Motor neuron (in vitro differentiated cells): ENCODE measurements around the gene TTYH3. TPM values are rescaled to one million over a fixed set of nuclear protein-coding genes. Genes with fewer than 3 reads are reported as not detected.
A peak's percentile ranks its signal among the peaks of the same experiment; 100 is the strongest.
"Not testable (repeated sequence)": the region's sequence is repeated elsewhere in the genome, so short reads cannot be mapped to it uniquely, and the experiment has no call there.

Experiments
- ATAC-seq, 8 experiments: fragments of 200-7000 bp; cut with Tn5 transposase; replicated peaks in 6 of 8; 2 replicates each; pipeline ENCODE4 v1.8.0; 2021; ENCODE audit warnings: mild to moderate bottlenecking in 8 of 8, moderate library complexity in 8 of 8
- H3K27ac ChIP-seq, 2 donors: fragments of 250-450 bp; sonication (Bioruptor Pico); 2 replicates each; pipeline ENCODE4 v1.9.0; 2021; ENCODE audit warnings: antibody characterized with exemption in 2 of 2, mild to moderate bottlenecking in 2 of 2, moderate library complexity in 1 of 2
- H3K4me1 ChIP-seq, 2 donors: fragments of 250-450 bp; sonication (Bioruptor Pico); replicated peaks in 1 of 2; 2 replicates each; pipeline ENCODE4 v1.6.1; 2021; ENCODE audit warnings: antibody characterized with exemption in 2 of 2, mild to moderate bottlenecking in 2 of 2, moderate library complexity in 1 of 2
- H3K4me3 ChIP-seq, 5 donors: fragments of 250-450 bp; sonication (Bioruptor Pico); 2 replicates each; pipeline ENCODE4 v1.9.0; 2021; ENCODE audit warnings: antibody characterized with exemption in 5 of 5, mild to moderate bottlenecking in 5 of 5, moderate library complexity in 4 of 5
- WGBS, 10 experiments: fragments of 450-650 bp; shearing (Covaris generic); methylation state at CpG; one replicate each; pipeline ENCODE4 v1.0.0; 2022; 5-methylcytosine and 5-hydroxymethylcytosine counted together
- in situ Hi-C, 9 experiments: fragments of 400-800 bp; cut with MboI; loops; one replicate each; pipeline ENCODE4 v1.15.0; 2021; ENCODE audit warnings: low sequenced_read_pairs in 9 of 9, low pct_unique_long_range_greater_than_20kb in 2 of 9; ENCODE audit not compliant: unreplicated experiment in 9 of 9
- total RNA-seq, 8 experiments: library from RNA; unstranded; fragments of 300-600 nt; gene quantifications; 2 replicates each; pipeline versions ENCODE4 v1.2.3 to v1.2.4, GENCODE V29; 2022

TTYH3 gene
- total RNA-seq, 8 experiments from 2014 or later = 9.6 to 71.1 (median 37.5) TPM

GRCh38 chr7:2689951-2690705, 58.3 kb downstream of the TTYH3 start:
- WGBS, 10 experiments = 63 to 87% (median 80%) methylated on average over 1 to 12 of the region's 23 CpGs; no CpG with 5 or more reads in 4 of the 10 experiments
- in situ Hi-C loops = no loop called here
- H3K4me1 ChIP-seq = peaks cover 5 to 10% of the 10 kb centered on the region in 2 donors
- H3K4me3 ChIP-seq = no peak overlapping the region
- ATAC-seq = no peak
- no peak overlapping the region for H3K27ac ChIP-seq

DNA sequence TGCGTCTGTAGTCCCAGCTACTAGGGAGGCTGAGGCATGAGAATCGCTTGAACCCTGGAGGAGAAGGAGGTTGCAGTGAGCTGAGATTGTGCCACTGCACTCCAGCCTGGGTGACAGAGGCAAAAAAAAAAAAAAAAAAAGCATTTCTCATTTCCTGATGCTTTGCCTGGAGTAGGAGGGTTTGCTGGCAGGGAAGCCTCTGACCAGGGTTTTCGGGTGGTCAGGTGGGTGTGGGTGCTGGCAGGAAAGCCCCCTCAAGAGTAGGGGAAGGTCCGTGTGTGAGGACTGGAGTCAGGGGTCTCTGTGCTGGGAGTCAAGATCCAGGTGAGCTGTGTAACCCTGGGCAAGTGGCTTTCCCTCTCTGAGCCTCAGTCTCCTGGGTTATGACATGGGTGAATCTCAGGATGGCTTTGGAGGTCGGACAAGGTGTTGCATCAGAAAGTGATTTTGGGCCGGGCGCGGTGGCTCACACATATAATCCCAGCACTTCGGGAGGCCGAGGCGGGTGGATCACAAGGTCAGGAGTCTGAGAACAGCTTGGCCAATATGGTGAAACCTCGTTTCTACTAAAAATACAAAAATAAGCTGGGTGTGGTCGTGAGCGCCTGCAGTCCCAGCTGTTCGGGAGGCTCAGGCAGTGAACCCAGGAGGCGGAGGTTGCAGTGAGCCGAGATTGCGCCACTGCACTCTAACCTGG, 59.4 kb downstream of the TTYH3 start:
- no peak for ATAC-seq
- no peak overlapping the region for H3K4me3 ChIP-seq
- WGBS, 10 experiments = 20 to 100% (median 84%) methylated on average over 1 to 14 of the region's 18 CpGs; no CpG with 5 or more reads in 2 of the 10 experiments
- in situ Hi-C loops = no loop called here
- H3K4me1 ChIP-seq = peaks cover 5 to 10% of the 10 kb centered on the region in 2 donors
- no peak overlapping the region for H3K27ac ChIP-seq

DNA sequence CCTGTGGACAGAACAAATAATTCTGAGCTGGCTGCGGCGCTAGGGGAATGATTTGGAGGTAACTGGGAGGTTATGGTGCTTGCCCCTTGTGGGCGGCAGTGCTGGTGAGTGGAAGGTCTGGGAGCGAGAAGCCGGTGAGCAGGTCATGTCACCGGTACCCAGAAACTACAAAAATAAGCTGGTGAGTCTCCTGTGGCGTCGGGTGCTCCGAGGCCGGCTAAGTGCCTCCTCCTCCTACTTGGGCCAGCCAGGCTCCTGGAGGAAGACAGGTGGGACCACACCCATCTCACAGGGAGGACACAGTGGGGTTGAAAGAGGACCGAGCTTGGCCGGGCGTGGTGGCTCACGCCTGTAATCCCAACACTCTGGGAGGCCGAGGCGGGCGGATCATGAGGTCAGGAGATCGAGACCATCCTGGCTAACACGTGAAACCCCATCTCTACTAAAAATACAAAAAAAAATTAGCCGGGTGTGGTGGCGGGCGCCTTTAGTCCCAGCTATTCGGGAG, 60.2 kb downstream of the TTYH3 start:
- H3K27ac ChIP-seq, in situ Hi-C loops, H3K4me1 ChIP-seq, ATAC-seq, H3K4me3 ChIP-seq: not testable (repeated sequence)
- WGBS, 10 experiments = 81 to 100% (median 91%) methylated on average over 1 to 9 of the region's 23 CpGs; no CpG with 5 or more reads in 3 of the 10 experiments

DNA sequence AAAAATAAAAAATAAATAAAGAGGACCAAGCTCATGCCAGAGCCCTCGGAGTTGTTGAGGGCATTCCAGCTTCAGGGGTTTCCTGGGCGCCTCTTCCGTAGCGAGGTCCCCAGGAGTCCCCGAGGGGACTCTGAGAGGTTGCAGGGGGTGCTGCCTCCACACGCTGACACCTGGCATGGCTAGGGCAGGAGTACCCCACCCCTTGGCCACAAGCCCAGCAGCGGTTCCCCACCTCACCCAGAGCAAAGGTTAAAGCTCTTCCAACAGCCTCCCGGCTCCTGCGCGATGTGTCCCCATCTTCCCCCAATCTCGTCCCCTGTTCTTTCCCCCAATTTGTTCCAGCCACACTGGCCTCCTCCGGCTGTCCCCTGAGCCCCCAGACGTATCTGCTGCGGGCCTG, 60.8 kb downstream of the TTYH3 start:
- ATAC-seq = no peak
- in situ Hi-C loops = no loop called here
- WGBS, 10 experiments = 78 to 100% methylated on average over 1 to 3 of the region's 14 CpGs; no CpG with 5 or more reads in 8 of the 10 experiments

DNA sequence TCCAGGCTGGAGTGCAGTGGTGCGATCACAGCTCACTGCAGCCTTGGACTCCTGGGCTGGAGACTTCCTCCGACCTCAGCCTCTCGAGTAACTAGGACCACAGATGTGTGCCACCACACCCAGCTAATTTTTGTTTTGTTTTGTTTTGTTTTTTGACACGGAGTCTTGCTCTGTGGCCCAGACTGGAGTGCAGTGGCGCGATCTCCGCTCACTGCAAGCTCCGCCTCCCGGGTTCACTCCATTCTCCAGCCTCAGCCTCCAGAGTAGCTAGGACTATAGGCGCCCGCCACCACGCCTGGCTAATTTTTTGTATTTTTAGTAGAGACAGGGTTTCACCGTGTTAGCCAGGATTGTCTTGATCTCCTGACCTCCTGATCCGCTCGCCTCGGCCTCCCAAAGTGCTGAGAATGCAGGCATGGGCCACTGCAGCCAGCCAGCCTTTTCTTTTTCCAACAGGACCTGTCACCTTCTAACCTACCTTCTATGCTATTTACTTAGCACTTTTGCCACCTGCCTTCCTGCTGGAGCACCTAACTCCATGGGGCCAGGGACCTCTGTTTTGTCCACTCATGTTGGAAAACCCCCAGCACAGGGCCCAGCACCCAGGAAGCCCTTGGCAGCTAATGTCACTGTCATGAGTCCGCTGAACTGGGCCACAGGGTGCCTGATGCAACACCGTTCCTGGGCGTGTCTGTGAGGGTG, 61.8 kb downstream of the TTYH3 start:
- H3K4me3 ChIP-seq, H3K27ac ChIP-seq, H3K4me1 ChIP-seq, in situ Hi-C loops: not testable (repeated sequence)
- WGBS, 10 experiments = 82 to 100% (median 94%) methylated on average over 1 to 14 of the region's 19 CpGs; no CpG with 5 or more reads in 2 of the 10 experiments
- ATAC-seq = peak in 1 of 8 experiments; percentile 21

More for the DNA sequence above, 60.8 kb downstream of the TTYH3 start:
- H3K4me1 ChIP-seq = peaks cover 5 to 9% of the 10 kb centered on the region in 2 donors
- no peak overlapping the region for H3K4me3 ChIP-seq
- H3K27ac ChIP-seq = no peak overlapping the region

- in situ Hi-C loops, ATAC-seq: not testable (repeated sequence)
- 90 to 100% (median 91%) methylated on average over 2 to 5 of the region's 8 CpGs; no CpG with 5 or more reads in 6 of the 10 experiments for WGBS, 10 experiments
Measured at GRCh38 chr7:2694122-2694436, 62.3 kb downstream of the TTYH3 start.

GRCh38 chr7:2698581-2699288, 66.9 kb downstream of the TTYH3 start:
- H3K27ac ChIP-seq = no peak overlapping the region
- WGBS, 10 experiments = 20 to 100% (median 82%) methylated on average over 1 to 14 of the region's 18 CpGs
- in situ Hi-C loops = no loop called here
- no peak for ATAC-seq
- no peak overlapping the region for H3K4me3 ChIP-seq
- H3K4me1 ChIP-seq = peaks cover 0 to 3% of the 10 kb centered on the region in 2 donors

More at GRCh38 chr7:2694122-2694436, 62.3 kb downstream of the TTYH3 start:
- H3K4me1 ChIP-seq, H3K4me3 ChIP-seq, H3K27ac ChIP-seq: not testable (repeated sequence)

- in situ Hi-C loops = no loop called here
- H3K4me3 ChIP-seq = no peak overlapping the region
- 20 to 93% (median 72%) methylated on average over 1 to 6 of the region's 15 CpGs; no CpG with 5 or more reads in 5 of the 10 experiments for WGBS, 10 experiments
- peak in 1 of 8 experiments; percentile 57 for ATAC-seq
- H3K4me1 ChIP-seq = peaks cover 0 to 3% of the 10 kb centered on the region in 2 donors
- no peak overlapping the region for H3K27ac ChIP-seq
Measured at GRCh38 chr7:2699289-2699620, 67.5 kb downstream of the TTYH3 start.

GRCh38 chr7:2700141-2700850, 68.5 kb downstream of the TTYH3 start:
- in situ Hi-C loops = no loop called here
- 60 to 100% (median 95%) methylated on average over 1 to 19 of the region's 40 CpGs; no CpG with 5 or more reads in 4 of the 10 experiments for WGBS, 10 experiments
- ATAC-seq = no peak
- no peak overlapping the region for H3K4me3 ChIP-seq
- no peak overlapping the region for H3K27ac ChIP-seq
- peaks cover 0 to 3% of the 10 kb centered on the region in 2 donors for H3K4me1 ChIP-seq

DNA sequence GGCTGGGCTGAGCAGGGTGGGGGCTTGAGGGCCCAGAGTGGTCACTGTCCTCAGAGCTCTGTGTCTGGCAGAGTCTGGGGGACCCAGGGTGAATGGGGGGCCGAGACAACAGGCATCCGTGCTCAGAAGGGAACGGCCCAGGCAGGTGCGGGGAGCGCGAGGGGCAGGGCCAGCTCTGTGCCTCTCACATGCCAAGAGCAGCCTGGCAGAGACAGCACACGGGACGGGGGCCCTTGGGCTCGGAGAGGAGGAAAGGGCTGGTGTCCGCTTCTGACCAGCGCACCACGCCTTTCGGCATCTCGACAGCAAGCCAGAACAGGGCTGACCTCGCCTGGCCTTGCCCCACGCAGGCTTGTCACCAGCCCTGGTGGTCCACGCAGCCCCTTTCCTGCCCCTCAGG, 69.6 kb downstream of the TTYH3 start:
- H3K4me3 ChIP-seq = no peak overlapping the region

GRCh38 chr7:2701832-2702593, 70.2 kb downstream of the TTYH3 start:
- 0 to 80% (median 62%) methylated on average over 1 to 5 of the region's 12 CpGs; no CpG with 5 or more reads in 2 of the 10 experiments for WGBS, 10 experiments
- Histone ChIP-seq H3K4me1 (peaks cover 0 to 3% of the 10 kb centered on the region in 2 donors), H3K4me3 (no peak overlapping the region), H3K27ac (peak overlapping the region in 1 of 2 donors; percentile 19)
- in situ Hi-C loops = no loop called here
- ATAC-seq = peak; percentile 40 to 98 (median 54)

More for the DNA sequence above, 69.6 kb downstream of the TTYH3 start:
- peaks cover 0 to 3% of the 10 kb centered on the region in 2 donors for H3K4me1 ChIP-seq
- no peak overlapping the region for H3K27ac ChIP-seq
- in situ Hi-C loops = no loop called here
- peak in 4 of 8 experiments; percentile 11 to 68 (median 20) for ATAC-seq
- WGBS, 10 experiments = no CpG with 5 or more reads among the region's 17 CpGs
